Hematopoietic multipotent progenitor cell treated with erythropoietin and hydrocortisone succinate and interleukin-3 and kit ligand, for 6 days (in vitro differentiated cells): ENCODE measurements around the gene PCDH1.

Experiments
- DNase-seq: peaks from one replicate; pipeline ENCODE4 v3.0.0-alpha.2; 2015

PCDH1 gene

GRCh38 chr5:141878186-141878710, at the start of gene PCDH1:
Gene PCDH1, minus strand, starts transcription at chr5:141878410. Its CDS starts 148 bp downstream, at chr5:141878262.
- no peak for DNase-seq

- no peak for DNase-seq
Measured at GRCh38 chr5:141926434-141926833, 48.2 kb upstream of the PCDH1 start.

DNA sequence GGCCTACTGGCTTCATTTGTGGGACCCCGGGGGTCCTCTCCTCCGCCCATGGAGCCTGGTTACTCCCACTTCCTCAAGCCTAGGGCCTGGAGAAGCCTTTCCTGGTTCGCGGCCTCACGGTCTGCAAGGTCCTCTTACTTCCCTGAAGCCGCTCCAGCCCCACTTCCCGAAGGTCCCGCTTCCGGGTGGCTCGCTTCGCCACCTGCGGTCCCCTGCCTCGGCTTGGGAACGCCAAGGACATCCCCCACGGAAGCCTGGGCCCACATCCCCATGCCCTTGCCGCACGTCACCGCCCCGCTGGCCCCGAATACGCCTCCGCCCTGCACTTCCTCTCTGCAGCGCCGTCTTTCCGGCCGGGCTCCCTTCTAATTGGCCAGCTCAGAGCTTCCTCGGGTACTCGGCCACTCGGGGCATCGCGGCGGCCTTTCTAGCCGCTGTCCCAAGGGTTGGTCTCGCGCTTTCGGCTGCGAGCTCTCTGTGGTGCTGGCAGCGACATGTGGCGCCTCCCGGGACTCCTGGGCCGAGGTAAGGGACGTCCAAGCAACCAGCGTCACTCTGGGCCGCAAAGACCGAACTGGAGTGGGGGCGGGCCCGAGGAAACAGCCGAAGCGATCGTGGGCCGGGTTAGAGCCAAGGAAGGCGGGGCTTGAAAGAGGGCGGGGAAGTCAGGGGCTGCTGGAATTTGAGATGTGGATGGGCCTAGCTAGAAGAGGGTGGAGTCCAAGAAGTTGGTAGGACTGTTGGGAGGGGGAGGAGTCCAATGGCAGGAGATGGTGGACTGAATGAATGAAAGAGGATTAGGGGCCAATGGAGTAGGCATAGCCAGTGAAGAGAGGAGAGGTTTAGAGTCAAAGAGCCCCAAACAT, 45.5 kb upstream of the PCDH1 start, which contains the start of gene DELE1:
TSS of gene DELE1 (plus strand) at position 424 of the 866 bp plus-strand sequence. CDS start at position 495, 71 bp downstream.
- peak; percentile 98 for DNase-seq

GRCh38 chr5:141922827-141923447, 44.7 kb upstream of the PCDH1 start:
- peak; percentile 44 for DNase-seq

DNA sequence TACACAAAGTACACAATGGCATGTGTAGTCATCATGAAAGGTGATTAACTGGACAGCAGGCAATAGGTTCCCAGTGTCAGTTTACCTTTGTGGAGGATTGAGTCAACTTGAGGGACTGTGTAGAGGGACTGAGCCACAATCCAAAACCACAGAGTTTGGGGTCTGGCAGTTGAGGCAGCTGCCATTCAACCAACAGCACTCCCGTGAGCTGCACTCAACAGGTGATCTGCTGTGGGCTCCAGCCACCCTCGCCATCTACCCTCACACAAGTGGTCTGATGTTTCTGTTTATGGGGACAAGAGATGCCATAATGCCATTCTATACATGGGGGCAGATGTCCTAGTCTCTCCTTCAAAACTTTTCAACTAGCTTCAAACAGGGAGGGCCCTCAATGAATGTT, 42.6 kb upstream of the PCDH1 start:
- DNase-seq: no peak

GRCh38 chr5:141919218-141920119, 41.3 kb upstream of the PCDH1 start:
- no peak for DNase-seq

DNA sequence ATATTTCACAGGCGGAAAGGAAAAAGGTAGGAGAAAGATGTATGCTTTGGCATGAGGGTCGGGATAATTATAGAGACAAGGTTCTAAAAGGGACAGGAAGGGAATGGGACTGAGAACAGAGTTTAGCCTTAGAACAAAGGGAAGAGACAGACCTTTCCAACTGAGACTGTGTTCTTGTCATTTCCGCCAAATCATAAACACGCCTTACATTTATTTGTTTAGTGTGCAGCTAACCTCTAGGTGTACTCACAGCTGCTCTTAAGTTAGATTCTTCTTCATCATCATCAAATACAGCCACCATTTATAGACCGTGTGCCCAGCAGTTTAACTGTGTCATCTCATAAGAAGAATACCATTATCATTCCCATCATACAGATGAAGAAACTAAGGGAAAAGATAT, 39.5 kb upstream of the PCDH1 start:
- DNase-seq: no peak

DNA sequence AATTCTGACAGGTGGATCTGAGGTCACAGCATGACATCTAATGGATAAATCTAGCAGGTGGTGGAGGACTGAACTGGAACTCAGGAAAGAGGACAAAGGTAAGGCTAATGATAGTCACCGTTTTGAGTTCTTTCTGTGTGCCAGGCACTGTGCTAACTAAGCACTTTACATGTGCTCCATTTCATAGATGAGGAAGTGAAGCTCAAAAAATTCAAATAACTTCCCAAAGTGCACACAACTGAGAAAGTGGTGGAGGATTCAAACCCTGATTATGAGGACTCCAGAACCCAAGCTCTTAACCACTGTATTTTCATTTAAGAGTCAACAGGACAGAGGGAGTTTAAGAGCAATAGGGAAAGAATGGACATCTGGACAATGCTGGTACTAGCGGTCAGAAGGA, 38.3 kb upstream of the PCDH1 start:
- no peak for DNase-seq

DNA sequence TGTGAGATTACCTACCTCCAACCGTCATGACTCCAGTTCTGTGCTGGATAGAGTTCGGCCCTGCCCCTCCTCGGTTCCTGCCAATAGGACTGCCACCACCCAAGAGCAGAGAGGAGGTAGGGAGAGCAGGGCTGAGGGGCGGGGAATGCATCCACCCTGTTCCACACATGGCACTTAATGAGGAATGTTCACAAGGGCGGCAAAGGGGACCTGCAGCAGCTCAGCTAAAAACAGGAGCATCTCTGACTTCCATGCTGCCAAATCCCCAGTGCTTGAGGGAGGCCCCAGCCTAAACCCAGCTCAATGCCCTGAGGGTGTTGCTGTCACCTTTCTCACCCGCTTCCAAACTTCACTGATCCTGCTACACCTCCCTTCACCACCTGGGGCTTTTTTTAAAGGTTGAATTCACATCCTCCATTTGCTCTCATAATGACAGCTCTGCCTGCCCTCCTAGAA, 37.7 kb upstream of the PCDH1 start:
- DNase-seq: no peak

DNA sequence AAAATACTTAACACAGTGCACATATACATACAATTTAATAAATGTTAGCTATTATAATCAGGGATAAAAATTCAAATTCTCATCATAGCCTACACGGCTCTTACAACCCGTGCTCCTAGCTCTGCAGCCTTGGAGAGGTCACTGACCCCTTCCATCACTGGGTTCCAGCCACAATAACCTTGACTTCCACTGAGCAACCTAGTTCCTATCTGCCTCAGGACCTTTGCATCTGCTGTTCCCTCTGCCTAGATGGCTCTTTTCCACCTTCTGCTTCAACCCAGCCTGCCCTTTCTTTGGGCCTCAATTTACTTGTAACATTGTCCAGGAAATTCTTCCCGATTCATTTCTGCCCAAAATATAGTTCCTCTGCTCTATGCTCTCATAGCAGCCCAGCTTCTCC, 36.6 kb upstream of the PCDH1 start:
- no peak for DNase-seq

DNA sequence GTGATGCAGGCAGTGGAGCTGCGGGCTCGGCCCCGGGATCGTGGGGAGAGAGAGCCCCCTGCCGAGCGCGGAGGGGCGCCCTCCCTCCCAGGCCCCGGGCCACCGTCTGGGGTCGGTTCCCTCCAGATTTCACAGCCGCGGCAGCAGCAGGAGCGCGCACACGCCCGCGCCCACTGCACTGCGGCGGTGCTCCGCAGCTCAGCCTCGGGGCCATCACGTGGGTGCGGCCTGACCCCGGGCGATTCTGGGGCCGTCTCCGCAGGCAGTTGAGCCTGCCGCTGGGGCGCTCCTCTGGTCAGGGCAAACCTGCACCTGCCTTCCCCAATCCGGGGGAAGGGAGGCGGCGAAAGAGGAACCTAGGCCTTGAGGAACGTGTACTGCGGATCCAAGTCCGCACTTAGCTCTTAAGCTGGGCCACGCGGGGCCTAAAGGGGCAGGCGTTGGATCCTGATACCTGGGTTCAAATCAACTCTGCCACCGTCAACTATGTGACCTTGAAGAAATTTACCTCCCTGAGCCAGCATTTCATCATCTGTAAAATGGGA, 36.1 kb upstream of the PCDH1 start:
- DNase-seq: peak; percentile 57

- DNase-seq: no peak
Measured at GRCh38 chr5:141913560-141914198, 35.5 kb upstream of the PCDH1 start.

GRCh38 chr5:141910271-141910673, 32.1 kb upstream of the PCDH1 start:
- no peak for DNase-seq

DNA sequence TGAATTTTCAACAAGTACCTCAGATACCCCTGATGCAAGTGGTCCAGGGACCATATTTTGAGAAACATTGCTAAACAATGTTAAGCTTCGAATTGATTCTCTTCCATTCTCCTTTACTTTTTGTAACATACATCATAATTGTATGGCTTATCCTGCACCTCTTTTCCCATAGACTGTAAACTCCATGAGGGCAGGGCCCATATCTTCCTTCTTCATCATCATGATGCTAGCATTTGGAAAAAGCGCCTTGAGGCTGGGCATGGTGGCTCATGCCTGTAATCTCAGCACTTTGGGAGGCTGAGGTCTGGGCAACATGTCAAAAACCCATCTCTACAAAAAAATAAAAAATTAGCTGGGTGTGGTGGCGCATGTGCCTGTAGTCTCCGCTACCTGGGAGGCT, 31.0 kb upstream of the PCDH1 start:
- no peak for DNase-seq

DNA sequence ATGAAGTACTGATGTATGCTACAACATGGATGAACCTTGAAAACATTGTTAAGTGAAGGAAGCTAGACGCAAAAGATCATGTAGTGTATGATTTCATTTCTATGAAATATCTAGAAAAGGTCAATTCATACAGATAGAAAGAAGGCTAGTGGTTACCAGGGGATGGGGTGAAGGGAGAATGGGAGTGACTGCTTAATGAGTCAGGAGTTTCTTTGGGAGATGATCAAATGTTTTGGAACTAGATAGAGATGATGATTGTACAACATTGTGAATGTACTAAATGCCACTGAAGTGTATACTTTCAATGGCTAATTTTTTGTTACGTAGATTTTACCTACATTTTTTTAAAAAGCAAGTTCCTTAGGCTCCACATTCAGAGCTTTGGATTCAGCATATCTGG, 30.6 kb upstream of the PCDH1 start:
- DNase-seq: no peak

- DNase-seq: no peak
Measured at GRCh38 chr5:141906972-141907371, 28.8 kb upstream of the PCDH1 start.

GRCh38 chr5:141906517-141906916, 28.3 kb upstream of the PCDH1 start:
- DNase-seq: no peak

DNA sequence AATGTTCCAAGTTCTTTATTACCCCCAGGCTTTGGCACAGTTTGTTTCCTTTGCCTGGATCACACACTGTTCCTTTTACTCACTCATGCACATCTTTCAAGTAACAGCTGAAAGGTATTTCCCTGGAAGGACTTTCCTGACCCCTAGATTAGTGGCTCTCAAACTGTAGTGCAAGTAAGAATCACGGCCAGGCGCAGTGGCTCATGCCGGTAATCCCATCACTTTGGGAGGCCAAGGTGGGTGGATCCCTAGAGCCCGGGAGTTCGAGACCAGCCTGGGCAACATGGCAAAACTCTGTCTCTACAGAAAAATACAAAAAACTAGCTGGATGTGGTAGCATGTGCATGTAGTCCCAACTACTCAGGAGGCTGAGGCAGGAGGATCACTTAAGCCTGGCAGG, 26.3 kb upstream of the PCDH1 start:
- DNase-seq: no peak

GRCh38 chr5:141903261-141903660, 25.1 kb upstream of the PCDH1 start:
- peak; percentile 53 for DNase-seq

- DNase-seq: peak; percentile 35
Measured at GRCh38 chr5:141902015-141902814, 24.0 kb upstream of the PCDH1 start.

DNA sequence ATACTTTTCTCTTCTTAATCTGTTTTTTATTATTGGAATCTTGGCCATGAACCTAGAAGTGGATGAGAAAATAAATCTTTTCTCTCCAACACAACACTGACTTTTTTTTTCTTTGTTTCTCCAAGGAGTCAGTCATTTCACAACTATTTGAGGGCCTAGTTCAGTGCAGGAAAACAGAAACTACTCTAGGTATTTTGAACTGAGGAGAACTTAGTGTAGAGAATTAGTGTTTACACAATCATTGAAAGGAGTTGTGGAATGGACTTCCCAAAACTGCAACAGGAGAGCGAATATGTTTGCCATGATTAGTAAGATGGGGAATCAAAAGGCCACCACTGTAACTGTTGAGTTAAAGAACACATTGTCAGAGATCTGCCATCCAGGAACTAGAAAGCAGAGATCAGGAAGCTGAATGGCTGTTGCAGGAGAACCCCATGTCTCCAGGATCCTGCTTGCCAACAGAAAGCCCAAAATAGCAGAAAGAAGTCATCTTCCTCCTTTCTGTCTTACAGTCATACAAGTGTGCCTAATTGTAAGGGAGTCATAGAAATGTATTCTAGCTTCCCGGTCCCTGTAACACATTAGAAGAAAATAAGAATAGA, 20.3 kb upstream of the PCDH1 start:
- DNase-seq: no peak
